Astrocyte of the cerebellum (primary cell): Measurements from ENCODE around the gene VSTM2L.
"Not testable (repeated sequence)": the region's sequence is repeated elsewhere in the genome, so short reads cannot be mapped to it uniquely, and the experiment has no call there.

ENCODE experiments used
- DNase-seq: peaks from one replicate; pipeline ENCODE4 v3.0.0-alpha.2; 2011; ENCODE audit warnings: low read depth
- H3K4me3 ChIP-seq: 2 replicates; pipeline ENCODE4 v1.5.1; 2011; ENCODE audit warnings: mild to moderate bottlenecking, low read depth, low read length, moderate library complexity
- in situ Hi-C: cut with HindIII; loops from 2 replicates; pipeline ENCODE4 v1.10.0; 2017; ENCODE audit warnings: low sequenced_read_pairs
- TF ChIP-seq, protein P1 (sequence below): IDR thresholded peaks from 2 replicates; pipeline ENCODE4 v1.5.1; 2012; ENCODE audit warnings: low read length, low read depth, moderate library complexity, mild to moderate bottlenecking; ENCODE audit errors: missing control alignments

Gene VSTM2L

DNA sequence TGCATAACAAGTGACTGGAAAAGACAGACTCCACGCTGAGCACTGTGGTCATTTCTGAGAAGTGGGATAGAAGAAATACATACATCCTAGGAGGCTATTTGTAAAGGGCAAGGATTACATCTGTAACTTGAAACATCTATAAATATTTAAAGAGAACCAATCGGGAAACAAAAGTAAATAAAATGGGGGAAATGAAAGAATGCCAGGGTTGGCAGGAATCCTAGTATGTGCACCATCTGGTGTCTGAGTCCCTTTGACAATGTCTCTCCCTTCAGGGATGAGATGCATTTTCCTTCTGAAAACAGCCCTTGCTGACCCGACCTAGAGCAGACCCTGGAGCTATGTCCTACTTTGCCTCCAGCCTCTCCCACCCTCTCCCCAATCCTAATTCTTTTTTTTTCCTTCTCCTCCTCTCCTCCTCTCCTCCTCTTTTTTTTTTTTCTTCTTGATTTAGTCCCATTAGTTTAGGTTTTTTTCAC, 53.2 kb downstream of the VSTM2L start:
- no peak overlapping the region for H3K4me3 ChIP-seq
- TF ChIP-seq, protein P1, sequence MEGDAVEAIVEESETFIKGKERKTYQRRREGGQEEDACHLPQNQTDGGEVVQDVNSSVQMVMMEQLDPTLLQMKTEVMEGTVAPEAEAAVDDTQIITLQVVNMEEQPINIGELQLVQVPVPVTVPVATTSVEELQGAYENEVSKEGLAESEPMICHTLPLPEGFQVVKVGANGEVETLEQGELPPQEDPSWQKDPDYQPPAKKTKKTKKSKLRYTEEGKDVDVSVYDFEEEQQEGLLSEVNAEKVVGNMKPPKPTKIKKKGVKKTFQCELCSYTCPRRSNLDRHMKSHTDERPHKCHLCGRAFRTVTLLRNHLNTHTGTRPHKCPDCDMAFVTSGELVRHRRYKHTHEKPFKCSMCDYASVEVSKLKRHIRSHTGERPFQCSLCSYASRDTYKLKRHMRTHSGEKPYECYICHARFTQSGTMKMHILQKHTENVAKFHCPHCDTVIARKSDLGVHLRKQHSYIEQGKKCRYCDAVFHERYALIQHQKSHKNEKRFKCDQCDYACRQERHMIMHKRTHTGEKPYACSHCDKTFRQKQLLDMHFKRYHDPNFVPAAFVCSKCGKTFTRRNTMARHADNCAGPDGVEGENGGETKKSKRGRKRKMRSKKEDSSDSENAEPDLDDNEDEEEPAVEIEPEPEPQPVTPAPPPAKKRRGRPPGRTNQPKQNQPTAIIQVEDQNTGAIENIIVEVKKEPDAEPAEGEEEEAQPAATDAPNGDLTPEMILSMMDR: no peak
- in situ Hi-C loops: no loop called here
- DNase-seq: no peak

- TF ChIP-seq, protein P1: no peak
- in situ Hi-C loops: no loop called here
- no peak overlapping the region for H3K4me3 ChIP-seq
- DNase-seq: no peak
Observed at GRCh38 chr20:37958856-37959520, 56.1 kb downstream of the VSTM2L start.

GRCh38 chr20:37961066-37961465, 58.1 kb downstream of the VSTM2L start:
- TF ChIP-seq, protein P1: no peak
- in situ Hi-C loops: no loop called here
- no peak overlapping the region for H3K4me3 ChIP-seq
- DNase-seq: no peak

DNA sequence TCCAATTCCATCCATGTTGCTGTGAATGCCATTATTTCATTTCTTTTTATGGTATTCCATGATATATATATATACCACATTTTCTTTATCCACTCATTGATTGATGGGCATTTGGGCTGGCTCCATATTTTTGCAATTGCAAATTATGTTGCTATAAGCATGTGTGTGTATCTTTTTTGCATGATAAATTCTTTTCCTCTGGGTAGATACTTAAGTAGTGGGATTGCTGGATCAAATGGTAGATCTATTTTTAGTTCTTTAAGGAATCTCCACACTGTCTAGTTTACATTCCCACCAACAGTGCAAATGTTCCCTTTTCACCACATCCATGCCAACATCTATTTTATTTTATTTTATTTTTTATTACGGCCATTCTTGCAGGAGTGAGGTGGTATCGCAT, 60.6 kb downstream of the VSTM2L start:
- in situ Hi-C loops, H3K4me3 ChIP-seq, DNase-seq: not testable (repeated sequence)

DNA sequence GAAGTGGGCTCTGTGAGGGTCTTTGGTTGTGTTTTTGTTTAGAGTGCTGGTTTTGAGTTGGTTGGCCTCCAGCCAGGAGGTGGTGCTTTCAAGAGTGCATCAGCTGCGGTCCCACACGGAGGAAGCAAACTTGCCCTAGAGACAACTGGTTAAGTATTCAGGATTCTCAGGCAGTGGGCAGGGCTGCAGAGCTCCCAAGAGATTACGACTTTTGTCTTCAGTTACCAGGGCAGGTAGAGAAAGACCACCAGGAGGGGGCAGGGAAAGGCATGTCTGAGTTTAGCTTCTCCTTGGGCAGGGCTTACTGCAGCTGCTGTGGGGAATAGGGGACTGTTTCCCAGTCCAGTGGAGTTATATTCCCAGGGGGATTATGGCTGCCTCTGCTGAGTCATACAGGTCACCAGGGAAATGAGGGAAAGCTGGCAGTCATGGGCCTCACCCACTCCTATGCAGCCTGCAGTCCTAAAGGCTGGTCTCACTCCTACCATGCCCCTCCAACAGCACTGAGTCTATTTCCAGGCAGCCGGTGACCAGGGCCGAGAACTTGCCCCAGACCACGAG, 66.0 kb downstream of the VSTM2L start:
- in situ Hi-C loops: no loop called here
- DNase-seq: no peak
- TF ChIP-seq, protein P1: no peak
- no peak overlapping the region for H3K4me3 ChIP-seq

GRCh38 chr20:37969949-37970855, 67.3 kb downstream of the VSTM2L start:
- in situ Hi-C loops: no loop called here
- H3K4me3 ChIP-seq: no peak overlapping the region
- DNase-seq: no peak
- TF ChIP-seq, protein P1: no peak
